Measurements from ENCODE around the gene TRNAU1AP.
"Not testable (repeated sequence)": the region's sequence is repeated elsewhere in the genome, so short reads cannot be mapped to it uniquely, and the experiment has no call there.

TRNAU1AP gene

GRCh38 chr1:28552758-28553663 lies at the start of gene TRNAU1AP:
Gene TRNAU1AP (plus strand): TSS chr1:28553085. CDS start chr1:28553111, 26 bp downstream.
- peak; percentile 27 for FAIRE-seq

DNA sequence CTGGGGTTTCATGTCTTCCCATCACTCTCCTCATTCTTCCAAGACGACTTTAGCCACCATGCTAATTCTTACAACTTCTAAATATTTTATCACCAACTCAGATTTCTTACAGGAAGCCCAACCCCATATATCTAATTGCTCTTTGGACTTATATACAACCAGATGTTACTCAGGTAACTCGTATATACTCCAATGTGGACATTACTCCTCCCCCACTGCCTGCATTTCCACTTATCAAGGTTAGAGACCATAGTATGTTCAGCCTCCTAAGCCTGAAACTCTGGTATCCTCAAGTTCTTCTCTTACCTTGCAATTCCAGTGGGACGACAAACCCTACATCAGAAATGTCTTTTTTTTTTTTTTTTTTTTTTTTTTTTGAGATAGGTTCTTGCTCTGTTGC lies 49.8 kb upstream of the TRNAU1AP start:
- no peak for FAIRE-seq

GRCh38 chr1:28505406-28506187 lies 47.3 kb upstream of the TRNAU1AP start, which contains the start of gene RCC1:
Gene RCC1 (plus strand): TSS chr1:28506043. CDS start chr1:28529867, 23,824 bp downstream.
- peak; percentile 98 for FAIRE-seq

DNA sequence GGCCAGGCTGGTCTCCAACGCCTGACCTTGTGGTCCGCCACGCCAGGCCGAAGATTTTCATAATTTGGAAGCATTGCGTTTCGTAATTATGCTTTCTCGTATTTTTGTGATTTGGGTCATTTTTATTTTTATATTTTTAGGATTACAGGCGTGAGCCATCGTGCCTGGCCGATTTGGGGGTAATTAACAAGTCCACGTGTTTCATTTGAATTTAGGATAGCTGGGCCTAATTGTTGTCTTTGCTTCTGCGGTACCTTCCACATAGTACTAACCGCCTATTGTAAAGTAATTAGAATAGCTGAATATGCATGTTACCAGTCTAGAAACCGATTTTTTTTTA lies 46.0 kb upstream of the TRNAU1AP start:
- no peak for FAIRE-seq

- FAIRE-seq: no peak
Observed at GRCh38 chr1:28507247-28507645, 45.6 kb upstream of the TRNAU1AP start.

- FAIRE-seq: no peak
Observed at GRCh38 chr1:28507646-28508434, 45.0 kb upstream of the TRNAU1AP start.

DNA sequence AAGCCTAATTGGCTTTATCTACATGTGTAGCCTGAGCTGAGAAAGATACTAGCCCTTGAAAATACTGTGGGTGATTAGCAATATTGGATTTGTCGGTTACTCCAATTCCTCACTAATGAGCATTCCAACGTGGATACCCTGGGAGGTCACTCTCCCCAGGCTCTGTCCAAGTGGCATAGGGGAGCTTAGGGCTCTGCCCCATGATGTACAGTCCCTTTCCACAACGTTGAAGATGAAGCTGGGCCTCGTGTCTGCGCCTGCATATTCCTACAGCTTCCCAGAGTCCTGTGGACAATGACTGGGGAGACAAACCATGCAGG lies 44.5 kb upstream of the TRNAU1AP start:
- FAIRE-seq: no peak

DNA sequence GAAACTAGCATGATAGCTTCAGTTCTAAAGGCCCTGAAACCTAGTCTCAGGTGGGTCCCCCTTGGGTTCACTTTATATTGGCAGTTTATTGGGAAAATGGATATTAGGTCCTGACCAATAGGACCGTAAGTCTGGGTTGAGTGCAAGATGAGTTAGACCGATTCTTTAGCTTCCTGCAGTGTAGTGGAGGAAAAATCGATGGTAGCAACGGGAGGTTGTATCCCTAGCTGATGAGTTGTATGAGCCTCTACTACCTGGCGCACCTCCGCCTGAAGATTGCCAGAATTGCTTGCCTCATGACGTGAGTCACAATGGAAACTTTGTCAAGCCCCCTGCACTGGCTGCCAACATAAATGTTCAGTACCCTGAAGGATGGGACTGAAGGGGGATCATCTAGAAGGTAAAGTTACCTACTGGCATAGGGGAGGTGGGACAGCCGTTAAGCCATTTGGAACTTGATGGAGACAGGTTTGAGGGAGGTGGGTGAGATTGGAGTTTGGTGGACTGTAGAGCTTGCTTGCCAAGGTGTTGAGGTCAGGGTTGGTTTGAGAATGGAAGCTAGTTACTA lies 43.1 kb upstream of the TRNAU1AP start:
- no peak for FAIRE-seq

DNA sequence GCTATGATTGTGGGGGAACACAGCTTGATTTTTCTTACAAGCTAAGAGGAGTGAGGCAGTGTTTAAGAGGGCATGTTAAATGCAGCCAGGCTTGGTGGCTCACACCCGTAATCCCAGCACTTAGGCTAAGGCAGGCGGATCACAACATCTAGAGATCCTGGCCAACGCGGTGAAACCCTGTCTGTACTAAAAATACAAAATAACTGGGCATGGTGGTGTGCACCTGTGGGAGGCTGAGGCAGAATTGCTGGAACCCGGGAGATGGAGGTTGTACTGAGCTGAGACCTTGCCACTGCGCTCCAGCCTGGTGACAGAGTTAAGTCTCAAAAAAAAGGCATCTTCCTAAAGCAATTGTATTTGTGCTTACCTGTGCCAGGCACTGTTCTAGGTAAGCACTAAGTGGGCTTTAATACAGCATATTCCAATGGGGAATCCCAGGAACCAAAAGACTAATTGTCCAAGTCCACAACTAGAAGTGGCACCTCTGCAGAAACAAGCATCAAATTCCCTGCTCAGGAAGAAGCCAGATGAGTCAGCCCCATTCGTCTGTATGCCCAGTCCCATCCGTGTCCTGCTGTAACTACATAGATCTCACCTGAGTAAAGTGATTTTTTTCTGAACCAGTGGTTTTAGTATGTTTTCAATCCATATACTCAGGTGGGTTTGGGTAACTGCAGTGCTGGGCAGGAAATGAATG lies 42.5 kb upstream of the TRNAU1AP start:
- no peak for FAIRE-seq

DNA sequence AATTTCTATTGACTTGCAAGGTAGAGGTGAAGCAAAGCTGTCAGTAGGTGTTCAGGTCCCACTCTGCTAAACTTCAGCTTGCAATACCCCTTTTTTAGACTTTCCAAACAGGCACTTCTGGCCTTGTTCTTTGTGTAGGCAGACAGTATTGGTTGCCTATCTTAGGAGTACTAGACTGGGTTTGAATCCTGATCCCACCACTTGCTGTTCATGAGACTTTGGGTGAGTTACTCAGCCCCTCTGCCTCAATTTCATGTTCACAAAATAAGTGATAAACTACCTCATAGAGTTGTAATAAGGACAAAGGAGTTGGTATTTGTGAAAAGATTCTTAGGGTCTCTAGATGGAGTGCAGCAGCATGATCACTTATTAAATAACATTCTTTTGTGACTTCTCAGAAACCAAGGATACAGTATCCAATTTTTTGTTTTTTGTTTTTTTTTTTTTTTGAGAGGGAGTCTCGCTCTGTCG lies 41.9 kb upstream of the TRNAU1AP start:
- no peak for FAIRE-seq

- no peak for FAIRE-seq
Observed at GRCh38 chr1:28512058-28512611, 40.8 kb upstream of the TRNAU1AP start.

GRCh38 chr1:28514445-28514933 lies 38.4 kb upstream of the TRNAU1AP start:
- FAIRE-seq: not testable (repeated sequence)

DNA sequence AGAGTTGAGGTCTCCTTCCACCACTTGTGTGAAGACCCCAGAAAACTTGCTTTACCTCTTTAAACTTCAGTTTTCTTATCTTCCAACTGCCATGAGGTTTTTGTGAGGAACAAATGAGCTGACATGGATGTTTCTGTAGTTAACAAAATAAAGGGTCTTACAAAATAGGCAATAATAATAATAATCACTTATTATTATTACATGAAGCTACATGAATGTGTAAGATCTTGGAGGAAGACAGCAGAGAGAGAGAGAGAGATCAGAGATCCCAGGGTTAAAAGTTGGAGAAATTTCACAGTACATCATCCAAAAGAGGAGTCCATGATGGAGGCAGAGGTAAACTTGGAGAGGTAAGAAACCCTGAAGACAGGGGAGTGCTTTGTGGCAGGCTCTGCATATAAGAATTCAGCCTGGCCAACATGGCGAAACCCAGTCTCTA lies 36.3 kb upstream of the TRNAU1AP start:
- no peak for FAIRE-seq

- no peak for FAIRE-seq
Observed at GRCh38 chr1:28517649-28517999, 35.3 kb upstream of the TRNAU1AP start.

- no peak for FAIRE-seq
Observed at GRCh38 chr1:28518000-28518744, 34.7 kb upstream of the TRNAU1AP start.

DNA sequence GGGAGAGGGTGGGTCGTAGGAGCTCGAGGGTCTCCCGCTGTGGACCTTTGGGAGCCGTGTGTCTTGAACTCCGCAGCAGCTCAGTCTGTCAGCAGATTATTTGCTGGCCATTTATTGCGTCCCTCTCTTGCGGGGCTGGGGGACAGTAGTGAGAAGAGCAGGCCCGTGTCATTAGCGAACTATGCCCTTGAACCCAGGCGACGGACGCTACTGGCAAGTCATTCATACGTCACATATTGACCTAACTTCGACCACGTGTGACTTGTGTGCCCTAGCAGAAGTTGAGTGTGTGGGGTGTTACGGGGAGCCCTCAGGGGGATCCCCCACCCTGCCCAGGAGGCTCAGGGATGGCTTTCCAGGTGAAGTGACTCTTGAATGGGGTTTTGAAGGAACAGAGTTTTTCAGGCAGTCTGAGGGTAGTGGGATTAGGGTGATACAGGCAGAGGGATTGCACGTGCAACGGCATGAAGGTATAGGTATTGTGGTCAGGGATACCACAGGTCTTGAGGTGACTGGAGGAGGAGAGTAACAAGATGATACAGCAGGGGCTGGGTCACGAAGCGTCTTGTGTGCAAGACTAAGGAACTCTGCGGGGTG lies 34.0 kb upstream of the TRNAU1AP start:
- FAIRE-seq: no peak

DNA sequence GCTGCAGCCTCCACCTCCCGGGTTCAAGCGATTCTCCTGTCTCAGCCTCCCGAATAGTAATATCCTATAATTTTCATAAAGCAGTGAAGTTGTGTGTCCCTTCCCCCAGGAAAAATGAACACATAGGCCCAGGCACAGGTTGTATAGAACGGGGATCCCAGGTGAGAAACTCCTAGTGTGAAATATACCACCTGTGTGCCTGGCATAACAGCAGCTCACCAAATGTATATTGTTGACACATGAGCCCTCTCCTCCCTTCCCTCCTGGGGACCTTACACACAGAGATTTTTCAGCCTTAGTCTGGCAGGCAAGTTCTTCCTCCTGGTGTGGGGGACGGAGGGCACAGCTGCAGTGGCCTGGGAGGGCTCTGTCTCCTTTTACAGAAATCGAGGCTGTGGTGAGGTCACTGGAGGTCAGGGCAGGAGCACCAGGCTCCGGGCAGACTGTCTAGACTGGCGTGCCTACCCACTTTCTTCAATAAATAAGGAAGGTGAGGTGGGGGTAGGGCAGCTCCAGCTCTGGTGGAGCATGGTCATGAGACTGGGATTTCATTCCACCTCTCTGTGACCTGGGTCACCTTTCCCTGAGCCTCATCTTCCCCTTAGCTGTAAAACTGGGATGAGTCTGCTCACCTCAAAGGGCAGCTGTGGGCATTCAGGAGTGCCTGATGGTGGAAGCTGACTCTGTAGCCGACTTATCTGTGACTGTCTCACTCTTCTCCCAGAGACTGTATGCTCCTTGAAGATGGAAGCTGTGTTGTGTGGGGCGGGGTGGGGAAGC lies 32.7 kb upstream of the TRNAU1AP start:
- FAIRE-seq: no peak

DNA sequence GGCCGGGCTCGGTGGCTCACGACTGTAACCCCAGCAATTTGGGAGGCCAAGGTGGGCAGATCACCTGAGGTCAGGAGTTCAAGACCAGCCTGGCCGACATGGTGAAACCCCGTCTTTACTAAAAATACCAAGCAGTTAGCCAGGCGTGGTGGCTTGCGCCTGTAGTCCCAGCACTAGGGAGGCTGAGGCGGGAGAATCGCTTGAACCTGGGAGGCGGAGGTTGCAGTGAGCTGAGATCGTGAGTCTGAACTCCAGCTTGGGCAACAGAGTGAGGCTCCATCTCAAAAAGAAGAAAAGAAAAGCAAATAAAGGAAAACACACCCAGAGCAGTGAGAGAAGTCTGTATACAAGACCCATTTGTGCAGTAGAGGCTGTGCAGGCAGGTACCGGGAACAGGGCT lies 32.1 kb upstream of the TRNAU1AP start:
- not testable (repeated sequence) for FAIRE-seq

DNA sequence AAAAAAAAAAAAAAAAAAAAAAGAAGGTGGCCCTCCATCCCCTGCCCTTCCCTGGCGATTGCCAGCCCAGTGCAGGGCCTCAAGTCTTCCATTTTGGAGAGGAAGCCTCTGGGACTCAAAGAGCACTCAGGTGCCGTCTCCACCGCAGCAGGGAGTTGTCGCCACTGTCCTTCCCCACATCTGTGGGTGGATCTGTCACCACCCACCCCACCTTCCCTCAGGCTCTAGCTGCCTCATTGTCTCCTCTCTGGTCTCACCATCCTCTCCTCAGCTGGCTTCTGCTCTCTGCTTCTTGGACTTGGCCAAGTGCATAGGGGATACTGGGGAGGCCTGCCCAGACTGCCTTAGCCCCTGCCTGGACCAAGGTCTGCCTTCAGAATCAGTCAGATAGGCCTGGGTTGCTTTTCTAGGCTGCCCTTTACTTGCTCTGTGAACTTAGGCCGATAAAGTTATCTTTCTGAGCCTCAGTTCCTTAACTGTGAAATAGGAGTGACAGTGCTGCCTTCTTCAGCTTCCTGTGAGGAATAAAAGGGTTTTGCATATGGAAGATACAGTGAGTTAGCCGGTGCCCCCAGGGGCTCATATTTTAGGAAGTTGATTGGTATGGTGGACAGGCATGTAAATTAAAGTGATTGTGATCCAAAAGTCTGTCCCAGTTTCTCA lies 31.3 kb upstream of the TRNAU1AP start:
- no peak for FAIRE-seq

Data from A204.1 (cell line).